ENCODE measurements around the gene CTRB2.

The CTRB2 gene

GRCh38 chr16:75181630-75182029 is 25.3 kb downstream of the CTRB2 start:
- H3K4me3 ChIP-seq (ENCODE audit: low read length): no peak overlapping the region
- TF ChIP-seq CTCF (conservative IDR thresholded peaks at IDR 0.05; ENCODE audit: low read length): no peak
- no peak for DNase-seq (ENCODE audit: low read depth)

GRCh38 chr16:75179208-75179607 is 27.8 kb downstream of the CTRB2 start:
- DNase-seq (ENCODE audit: low read depth): no peak
- H3K4me3 ChIP-seq (ENCODE audit: low read length): no peak overlapping the region
- TF ChIP-seq CTCF (conservative IDR thresholded peaks at IDR 0.05; ENCODE audit: low read length): no peak

GRCh38 chr16:75176926-75177325 is 30.0 kb downstream of the CTRB2 start:
- TF ChIP-seq CTCF (conservative IDR thresholded peaks at IDR 0.05; ENCODE audit: low read length): no peak
- H3K4me3 ChIP-seq (ENCODE audit: low read length): no peak overlapping the region
- no peak for DNase-seq (ENCODE audit: low read depth)

- no peak for TF ChIP-seq CTCF (conservative IDR thresholded peaks at IDR 0.05; ENCODE audit: low read length)
- DNase-seq (ENCODE audit: low read depth): no peak
- no peak overlapping the region for H3K4me3 ChIP-seq (ENCODE audit: low read length)
Measured at GRCh38 chr16:75175074-75175473, 31.9 kb downstream of the CTRB2 start.

- no peak overlapping the region for H3K4me3 ChIP-seq (ENCODE audit: low read length)
- no peak for DNase-seq (ENCODE audit: low read depth)
- no peak for TF ChIP-seq CTCF (conservative IDR thresholded peaks at IDR 0.05; ENCODE audit: low read length)
Measured at GRCh38 chr16:75172578-75172977, 34.4 kb downstream of the CTRB2 start.

GRCh38 chr16:75169899-75170405 is 37.0 kb downstream of the CTRB2 start:
- TF ChIP-seq CTCF (conservative IDR thresholded peaks at IDR 0.05; ENCODE audit: low read length): no peak
- H3K4me3 ChIP-seq (ENCODE audit: low read length): no peak overlapping the region
- DNase-seq (ENCODE audit: low read depth): no peak

- H3K4me3 ChIP-seq (ENCODE audit: low read length): no peak overlapping the region
- no peak for TF ChIP-seq CTCF (conservative IDR thresholded peaks at IDR 0.05; ENCODE audit: low read length)
- no peak for DNase-seq (ENCODE audit: low read depth)
Measured at GRCh38 chr16:75160386-75160785, 46.6 kb downstream of the CTRB2 start.

Measured in AG10803 (cell line).